ENCODE data around the gene PDGFB.

Gene PDGFB

GRCh38 chr22:39254789-39255298 lies 10.1 kb upstream of the PDGFB start:
- DNase-seq (ENCODE audit: low read depth in 2 of 2), result no peak

GRCh38 chr22:39254122-39254521 lies 9.3 kb upstream of the PDGFB start:
- DNase-seq (ENCODE audit: low read depth in 2 of 2), result no peak

GRCh38 chr22:39253435-39254070 lies 8.8 kb upstream of the PDGFB start:
- peak in 1 of 2 experiments; percentile 32 for DNase-seq (ENCODE audit: low read depth in 2 of 2)

- no peak for DNase-seq (ENCODE audit: low read depth in 2 of 2)
These were observed 8.0 kb upstream of the PDGFB start for GRCh38 chr22:39252461-39253434.

- no peak for DNase-seq (ENCODE audit: low read depth in 2 of 2)
These were observed 7.1 kb upstream of the PDGFB start for GRCh38 chr22:39251762-39252460.

- DNase-seq (ENCODE audit: low read depth in 2 of 2), result no peak
These were observed 6.1 kb upstream of the PDGFB start for GRCh38 chr22:39250838-39251237.

GRCh38 chr22:39250131-39250530 lies 5.3 kb upstream of the PDGFB start:
- DNase-seq (ENCODE audit: low read depth in 2 of 2), result no peak

- no peak for DNase-seq (ENCODE audit: low read depth in 2 of 2)
These were observed 4.4 kb upstream of the PDGFB start for GRCh38 chr22:39249086-39249704.

GRCh38 chr22:39248254-39248653 lies 3.5 kb upstream of the PDGFB start:
- DNase-seq (ENCODE audit: low read depth in 2 of 2), result no peak

- DNase-seq (ENCODE audit: low read depth in 2 of 2), result no peak
These were observed 2.6 kb upstream of the PDGFB start for GRCh38 chr22:39247361-39247760.

GRCh38 chr22:39246690-39247332 lies 2.0 kb upstream of the PDGFB start:
- no peak for DNase-seq (ENCODE audit: low read depth in 2 of 2)

- no peak for DNase-seq (ENCODE audit: low read depth in 2 of 2)
These were observed 1.4 kb upstream of the PDGFB start for GRCh38 chr22:39246217-39246616.

- no peak for DNase-seq (ENCODE audit: low read depth in 2 of 2)
These were observed 603 bp upstream of the PDGFB start for GRCh38 chr22:39245130-39246039.

GRCh38 chr22:39244136-39244495 lies 666 bp downstream of the PDGFB start:
- DNase-seq (ENCODE audit: low read depth in 2 of 2), result no peak

GRCh38 chr22:39243439-39244135 lies 1.2 kb downstream of the PDGFB start:
- no peak for DNase-seq (ENCODE audit: low read depth in 2 of 2)

GRCh38 chr22:39242595-39243438 lies 2.0 kb downstream of the PDGFB start:
- DNase-seq (ENCODE audit: low read depth in 2 of 2), result no peak

- DNase-seq (ENCODE audit: low read depth in 2 of 2), result no peak
These were observed 2.8 kb downstream of the PDGFB start for GRCh38 chr22:39241794-39242594.

All from stimulated activated CD4-positive, alpha-beta T cell treated with anti-CD3 and anti-CD28 coated beads, Interleukin-12 subunit alpha, Interleukin-12 subunit beta, amount 100 ng/mL, for 24 hours (primary cell).